H9 (cell line): ENCODE data around the gene NHLRC1. TPM values are rescaled to one million over a fixed set of nuclear protein-coding genes. Genes with fewer than 3 reads are reported as not detected.
A peak's percentile ranks its signal among the peaks of the same experiment; 100 is the strongest.

Source experiments
- DNase-seq: peaks from one replicate; pipeline ENCODE4 v3.0.0-alpha.2; 2017
- H2AFZ ChIP-seq: one replicate; pipeline ENCODE4 v1.6.1; 2013; ENCODE audit warnings: mild to moderate bottlenecking, low read length, control low read depth, moderate library complexity
- H2AK5ac ChIP-seq: 2 replicates; pipeline ENCODE4 v1.6.1; 2013; ENCODE audit warnings: low read length, control low read depth, mixed read lengths; ENCODE audit not compliant: insufficient read length
- H2BK120ac ChIP-seq: one replicate; pipeline ENCODE4 v1.6.1; 2013; ENCODE audit warnings: low read depth, mild to moderate bottlenecking, low read length, control low read depth, inconsistent platforms; ENCODE audit not compliant: poor library complexity, severe bottlenecking
- H2BK12ac ChIP-seq: 2 replicates; pipeline ENCODE4 v1.6.1; 2013; ENCODE audit warnings: low read length, control low read depth, mixed read lengths, low read depth; ENCODE audit not compliant: insufficient read length
- H2BK15ac ChIP-seq: 2 replicates; pipeline ENCODE4 v1.6.1; 2013; ENCODE audit warnings: low read depth, low read length, control low read depth
- H2BK20ac ChIP-seq: one replicate; pipeline ENCODE4 v1.6.1; 2013; ENCODE audit warnings: low read depth, mild to moderate bottlenecking, low read length, control low read depth, inconsistent platforms; ENCODE audit not compliant: poor library complexity, severe bottlenecking
- H2BK5ac ChIP-seq: 2 replicates; pipeline ENCODE4 v1.6.1; 2013; ENCODE audit warnings: low read length, control low read depth, mixed read lengths; ENCODE audit not compliant: insufficient read length
- H3K14ac ChIP-seq: 2 replicates; pipeline ENCODE4 v1.6.1; 2013; ENCODE audit warnings: low read length, control low read depth; ENCODE audit not compliant: insufficient read depth
- H3K18ac ChIP-seq: 2 replicates; pipeline ENCODE4 v1.6.1; 2013; ENCODE audit warnings: low read depth, mild to moderate bottlenecking, mixed read lengths, low read length, control low read depth; ENCODE audit not compliant: insufficient read length
- H3K23ac ChIP-seq: 2 replicates; pipeline ENCODE4 v1.6.1; 2013; ENCODE audit warnings: low read length, control low read depth, mixed read lengths, low read depth; ENCODE audit not compliant: insufficient read length
- H3K23me2 ChIP-seq: 2 replicates; pipeline ENCODE4 v1.6.1; 2013; ENCODE audit warnings: low read depth, mild to moderate bottlenecking, mixed read lengths, low read length, control low read depth; ENCODE audit not compliant: insufficient read length, poor library complexity, severe bottlenecking
- H3K27ac ChIP-seq: 2 replicates; pipeline ENCODE4 v1.5.1; 2013; ENCODE audit warnings: low read length, control low read depth, mixed read lengths, low read depth; ENCODE audit not compliant: insufficient read length
- H3K27me3 ChIP-seq: 2 replicates; pipeline ENCODE4 v1.6.1; 2013; ENCODE audit warnings: low read length, control low read depth, inconsistent platforms; ENCODE audit not compliant: insufficient read depth
- H3K4ac ChIP-seq: 2 replicates; pipeline ENCODE4 v1.6.1; 2013; ENCODE audit warnings: low read depth, mild to moderate bottlenecking, control low read depth, inconsistent platforms, low read length, moderate library complexity
- H3K4me1 ChIP-seq: 2 replicates; pipeline ENCODE4 v1.6.1; 2013; ENCODE audit warnings: low read length, control low read depth, inconsistent platforms; ENCODE audit not compliant: insufficient read depth
- H3K4me2 ChIP-seq: 2 replicates; pipeline ENCODE4 v1.6.1; 2013; ENCODE audit warnings: low read length, control low read depth, mixed read lengths; ENCODE audit not compliant: insufficient read length, insufficient read depth
- H3K56ac ChIP-seq: 2 replicates; pipeline ENCODE4 v1.6.1; 2013; ENCODE audit warnings: low read depth, mild to moderate bottlenecking, mixed read lengths, low read length, control low read depth; ENCODE audit not compliant: insufficient read length
- H3K79me1 ChIP-seq: 2 replicates; pipeline ENCODE4 v1.6.1; 2013; ENCODE audit warnings: low read depth, mild to moderate bottlenecking, moderate library complexity, low read length, control low read depth, inconsistent platforms; ENCODE audit not compliant: insufficient read depth, poor library complexity, severe bottlenecking
- H3K79me2 ChIP-seq: 2 replicates; pipeline ENCODE4 v1.6.1; 2013; ENCODE audit warnings: low read length, control low read depth, inconsistent platforms; ENCODE audit not compliant: insufficient read depth
- H3K9ac ChIP-seq: 2 replicates; pipeline ENCODE4 v1.6.1; 2013; ENCODE audit warnings: low read length, control low read depth, mixed read lengths; ENCODE audit not compliant: insufficient read length; ENCODE audit errors: extremely low read depth
- H3K9me3 ChIP-seq: one replicate; pipeline ENCODE4 v1.6.1; 2013; ENCODE audit warnings: low read depth, low read length, inconsistent platforms; ENCODE audit not compliant: control insufficient read depth
- H3T11ph ChIP-seq: one replicate; pipeline ENCODE4 v1.6.1; 2013; ENCODE audit warnings: mild to moderate bottlenecking, low read length, control low read depth, inconsistent platforms
- H4K20me1 ChIP-seq: one replicate; pipeline ENCODE4 v1.6.1; 2013; ENCODE audit not compliant: control insufficient read depth, insufficient read length, insufficient read depth
- H4K5ac ChIP-seq: 2 replicates; pipeline ENCODE4 v1.6.1; 2013; ENCODE audit warnings: low read depth, mild to moderate bottlenecking, mixed read lengths, low read length, control low read depth; ENCODE audit not compliant: insufficient read length
- H4K8ac ChIP-seq: replicated peaks from 2 replicates; pipeline ENCODE4 v1.6.1; 2013; ENCODE audit warnings: low read length, control low read depth, mixed read lengths, low read depth; ENCODE audit not compliant: insufficient read length
- H4K91ac ChIP-seq: 2 replicates; pipeline ENCODE4 v1.6.1; 2013; ENCODE audit warnings: low read depth, mild to moderate bottlenecking, moderate library complexity, mixed read lengths, low read length, control low read depth; ENCODE audit not compliant: insufficient read length
- H3K27ac Mint-ChIP-seq, 3 experiments: 2 replicates in 2 of 3; 3 replicates in 1 of 3; pipeline ENCODE4 v1.8.0; 2020 to 2021; ENCODE audit warnings: mixed read lengths in 3 of 3, mild to moderate bottlenecking in 1 of 3, moderate library complexity in 1 of 3
- H3K27me3 Mint-ChIP-seq: 2 replicates; pipeline ENCODE4 v1.8.0; 2021; ENCODE audit warnings: low read depth, mild to moderate bottlenecking, moderate library complexity, mixed read lengths
- H3K36me3 Mint-ChIP-seq, 3 experiments: 2 replicates in 2 of 3; 3 replicates in 1 of 3; pipeline ENCODE4 v1.8.0; 2020 to 2021; ENCODE audit warnings: low read depth in 3 of 3, mixed read lengths in 3 of 3; ENCODE audit not compliant: insufficient read depth in 1 of 3
- H3K4me1 Mint-ChIP-seq, 2 experiments: 2 replicates each; pipeline ENCODE4 v1.8.0; 2020; ENCODE audit warnings: mixed read lengths in 2 of 2
- H3K4me3 Mint-ChIP-seq, 2 experiments: 2 replicates in 1 of 2; 3 replicates in 1 of 2; pipeline ENCODE4 v1.8.0; 2020 to 2021; ENCODE audit warnings: mild to moderate bottlenecking in 2 of 2, mixed read lengths in 2 of 2, moderate library complexity in 1 of 2
- H3K9me3 Mint-ChIP-seq, 2 experiments: 2 replicates in 1 of 2; 3 replicates in 1 of 2; pipeline ENCODE4 v1.8.0; 2020; ENCODE audit warnings: mild to moderate bottlenecking in 2 of 2, mixed read lengths in 2 of 2, moderate library complexity in 1 of 2
- CTCF ChIP-seq: fragments of 200-600 bp; sonication (generic); conservative IDR thresholded peaks from 3 replicates; pipeline ENCODE4 v1.8.0; 2021; ENCODE audit warnings: antibody characterized with exemption, mild to moderate bottlenecking
- WGBS: extraction: QIAGEN DNeasy Blood & Tissue Kit; methylation state at CpG from one replicate; pipeline ENCODE4 v1.1.7; 2013; ENCODE audit warnings: missing lambda C conversion rate, low lambda C conversion rate, mixed read lengths; ENCODE audit not compliant: insufficient read length; ENCODE audit errors: extremely low coverage; 5-methylcytosine and 5-hydroxymethylcytosine counted together
- total RNA-seq: library from RNA; stranded (reverse); gene quantifications from 2 replicates; pipeline ENCODE4 v1.2.1, GENCODE V29; 2021

NHLRC1 gene
- total RNA-seq, 1 experiment from 2014 or later = 1.5 TPM

- no CpG with 5 or more reads among the region's 6 CpGs for WGBS
- peaks cover 3 to 13% (median 4%) of the 10 kb centered on the region in 3 experiments; a peak in 4 of 7 replicates for H3K36me3 Mint-ChIP-seq
- Histone ChIP-seq H3K9ac (no peak overlapping the region), H3K79me1 (no peaks in the 10 kb centered on the region), H3T11ph (no peak overlapping the region), H3K9me3 (no peaks in the 10 kb centered on the region), H3K23ac (no peak overlapping the region), H2BK5ac (no peak overlapping the region), H3K79me2 (no peaks in the 10 kb centered on the region), H4K8ac (no peak overlapping the region), H2BK120ac (no peak overlapping the region), H3K23me2 (no peaks in the 10 kb centered on the region), H2BK20ac (no peak overlapping the region), H2BK12ac (no peak overlapping the region), H3K56ac (no peak overlapping the region), H3K4ac (no peak overlapping the region), H4K91ac (no peak overlapping the region), H3K4me1 (no peaks in the 10 kb centered on the region), H3K14ac (no peak overlapping the region), H4K20me1 (no peaks in the 10 kb centered on the region), H3K27ac (no peak overlapping the region), H2AFZ (no peak overlapping the region), H2BK15ac (no peak overlapping the region), H3K4me2 (no peak overlapping the region), H4K5ac (no peak overlapping the region), H2AK5ac (no peak overlapping the region), H3K18ac (no peak overlapping the region), H3K27me3 (no peaks in the 10 kb centered on the region)
- no peak for DNase-seq
- no peaks in the 10 kb centered on the region for H3K27me3 Mint-ChIP-seq
- no peak overlapping the region for H3K4me3 Mint-ChIP-seq
- peak overlapping the region in 1 of 3 experiments; percentile 83; a peak in 1 of 7 replicates for H3K27ac Mint-ChIP-seq
- TF ChIP-seq CTCF = no peak
- H3K4me1 Mint-ChIP-seq = no peaks in the 10 kb centered on the region
- peaks cover 10 to 14% of the 10 kb centered on the region in 2 experiments for H3K9me3 Mint-ChIP-seq
These were observed 19.5 kb downstream of the NHLRC1 start for GRCh38 chr6:18102783-18103509.
